K562 (cell line): ENCODE measurements around the gene DYNC1H1. TPM values are rescaled to one million over a fixed set of nuclear protein-coding genes. Genes with fewer than 3 reads are reported as not detected.

ENCODE experiments used
- CTCFL ChIP-seq: IDR thresholded peaks from 2 replicates; pipeline ENCODE4 v1.6.1; 2011; ENCODE audit warnings: borderline replicate concordance, low read depth, mild to moderate bottlenecking, moderate library complexity, low read length; ENCODE audit not compliant: insufficient read depth, poor library complexity, severe bottlenecking
- DMBX1 ChIP-seq: fragments of 250-450 bp; sonication (Bioruptor Pico); IDR thresholded peaks from 2 replicates; pipeline ENCODE4 v1.8.0; 2022; ENCODE audit warnings: inconsistent platforms, mild to moderate bottlenecking, moderate library complexity, borderline replicate concordance
- MLX ChIP-seq, 2 experiments: fragments of 450-650 bp in 1 of 2; sonication (generic) in 1 of 2; formaldehyde crosslinking; conservative IDR thresholded peaks; 2 replicates each; pipeline versions ENCODE4 v1.4.0 to v1.8.1; 2020 to 2022; ENCODE audit warnings: mild to moderate bottlenecking in 1 of 2, missing genetic modification reagents in 1 of 2
- RAD21 ChIP-seq, 2 experiments: fragments of 250-450 bp in 1 of 2; fragments of 450-650 bp in 1 of 2; sonication (Bioruptor Pico) in 1 of 2; formaldehyde crosslinking in 1 of 2; IDR thresholded peaks in 1 of 2; conservative IDR thresholded peaks in 1 of 2; 2 replicates each; pipeline versions ENCODE4 v1.4.0 to v1.8.0; 2020 to 2022; ENCODE audit warnings: mild to moderate bottlenecking in 2 of 2, moderate library complexity in 1 of 2
- RBFOX2 ChIP-seq: fragments of 200-400 bp; formaldehyde crosslinking; IDR thresholded peaks from 2 replicates; pipeline ENCODE4 v1.6.1; 2017; ENCODE audit warnings: low read depth, mild to moderate bottlenecking, low read length, moderate library complexity
- SMC3 ChIP-seq: conservative IDR thresholded peaks from 2 replicates; pipeline ENCODE4 v1.6.1; 2011; ENCODE audit warnings: low read depth, low read length, improper control_type of control experiment; ENCODE audit not compliant: insufficient read depth
- TCF7L2 ChIP-seq: fragments of 150-350 bp; IDR thresholded peaks from 2 replicates; pipeline ENCODE4 v1.6.1; 2016; ENCODE audit warnings: low read depth, mild to moderate bottlenecking, low read length, moderate library complexity
- ZNF830 ChIP-seq: fragments of 250-450 bp; sonication (Bioruptor Pico); IDR thresholded peaks from 2 replicates; pipeline ENCODE4 v1.5.0; 2021; ENCODE audit warnings: mild to moderate bottlenecking
- polyA plus RNA-seq, 8 experiments: library from polyadenylated mRNA; depleted of rRNA in 4 of 8; stranded (reverse) in 5 of 8; unstranded in 3 of 8; fragments of >200 nt; fragmentation: Nextera tagmentation in 2 of 8; fragmentation: Illumina TruSeq in 1 of 8; extraction: Ambion mirVana in 2 of 8; extraction: Trizol in 1 of 8; gene quantifications; 2 replicates each; pipeline versions ENCODE4 v1.2.1 to v1.2.3, GENCODE V29; 2011 to 2014; ENCODE audit warnings: inconsistent platforms in 1 of 8, missing spikeins in 1 of 8
- total RNA-seq, 7 experiments: library from RNA; depleted of rRNA in 6 of 7; stranded (reverse); fragments of >200 nt in 6 of 7; fragmentation: Illumina TruSeq in 2 of 7; extraction: Trizol in 2 of 7; gene quantifications; 2 replicates each; pipeline versions ENCODE4 v1.2.1 to v1.2.3, GENCODE V29; 2011 to 2021; ENCODE audit warnings: low replicate concordance in 1 of 7
- TF ChIP-seq, protein P1 (sequence below), 3 experiments: IDR thresholded peaks in 2 of 3; conservative IDR thresholded peaks in 1 of 3; 2 replicates each; pipeline ENCODE4 v1.5.1; 2011 to 2012; ENCODE audit warnings: low read length in 3 of 3, mild to moderate bottlenecking in 3 of 3, control low read depth in 2 of 3, improper control_type of control experiment in 1 of 3, inconsistent platforms in 1 of 3, low read depth in 1 of 3, mixed read lengths in 1 of 3, moderate library complexity in 1 of 3; ENCODE audit not compliant: insufficient read depth in 2 of 3
- TF ChIP-seq, protein P2 (sequence below): fragments of 250-450 bp; sonication (Bioruptor Pico); IDR thresholded peaks from 2 replicates; pipeline ENCODE4 v1.4.0; 2020; ENCODE audit warnings: mild to moderate bottlenecking, moderate library complexity

Gene DYNC1H1
- total and polyA plus RNA-seq, 9 of the 15 experiments (the other 6 are each of a cell fraction or from before 2014, with no cell fraction given) = 31.9 to 335 (median 115) TPM

DNA sequence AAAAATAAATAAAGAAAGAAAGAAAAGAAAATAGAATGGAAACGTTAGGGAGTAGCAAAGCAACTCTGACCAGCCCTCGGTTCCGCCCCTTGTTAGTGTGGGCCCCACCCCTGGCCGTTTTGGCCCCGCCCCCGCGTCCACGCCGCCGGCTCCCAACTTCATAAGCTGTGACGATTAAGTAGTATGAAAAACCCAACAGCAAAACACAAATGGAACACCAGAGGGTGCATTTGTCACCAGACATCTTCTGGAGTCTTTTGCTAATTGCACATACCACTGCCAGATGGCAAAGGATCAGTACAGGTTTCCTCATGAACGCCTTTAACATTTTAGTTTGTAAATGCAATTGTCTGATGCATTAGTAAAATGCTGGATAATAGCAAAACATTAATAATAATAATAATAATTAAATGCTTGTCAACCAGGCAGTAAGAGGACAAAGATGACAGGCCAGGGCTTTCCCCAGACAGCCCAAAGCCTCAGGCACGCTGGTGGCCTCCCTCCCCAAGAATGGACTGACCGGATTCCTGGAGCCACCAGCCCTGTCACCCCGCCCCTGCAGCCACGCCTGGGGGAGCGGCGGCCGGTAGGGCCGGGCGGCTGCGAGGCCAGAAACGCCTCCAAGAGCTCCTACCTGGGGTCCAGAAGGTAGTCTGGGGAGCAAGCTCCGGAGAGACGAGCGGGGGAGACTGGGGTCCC, 98.9 kb downstream of the DYNC1H1 start (continued):
- TF ChIP-seq RAD21 (CRISPR knock-in tag; conservative IDR thresholded peaks at IDR 0.05 in 1 of 2, IDR thresholded peaks at IDR 0.05 in 1 of 2) (peak; percentile 48 to 66), RBFOX2 (peak; percentile 43; the same call in 1 of the 2 replicates), SMC3 (0 out of 2 replicates have a peak, but pooled peaks have one; percentile 31), CTCFL (no peak), DMBX1 (CRISPR knock-in tag) (no peak), TCF7L2 (0 out of 2 replicates have a peak, but pooled peaks have one; percentile 28), MLX (CRISPR knock-in tag; conservative IDR thresholded peaks at IDR 0.05) (no peak), ZNF830 (CRISPR knock-in tag) (no peak)
- TF ChIP-seq, protein P1, sequence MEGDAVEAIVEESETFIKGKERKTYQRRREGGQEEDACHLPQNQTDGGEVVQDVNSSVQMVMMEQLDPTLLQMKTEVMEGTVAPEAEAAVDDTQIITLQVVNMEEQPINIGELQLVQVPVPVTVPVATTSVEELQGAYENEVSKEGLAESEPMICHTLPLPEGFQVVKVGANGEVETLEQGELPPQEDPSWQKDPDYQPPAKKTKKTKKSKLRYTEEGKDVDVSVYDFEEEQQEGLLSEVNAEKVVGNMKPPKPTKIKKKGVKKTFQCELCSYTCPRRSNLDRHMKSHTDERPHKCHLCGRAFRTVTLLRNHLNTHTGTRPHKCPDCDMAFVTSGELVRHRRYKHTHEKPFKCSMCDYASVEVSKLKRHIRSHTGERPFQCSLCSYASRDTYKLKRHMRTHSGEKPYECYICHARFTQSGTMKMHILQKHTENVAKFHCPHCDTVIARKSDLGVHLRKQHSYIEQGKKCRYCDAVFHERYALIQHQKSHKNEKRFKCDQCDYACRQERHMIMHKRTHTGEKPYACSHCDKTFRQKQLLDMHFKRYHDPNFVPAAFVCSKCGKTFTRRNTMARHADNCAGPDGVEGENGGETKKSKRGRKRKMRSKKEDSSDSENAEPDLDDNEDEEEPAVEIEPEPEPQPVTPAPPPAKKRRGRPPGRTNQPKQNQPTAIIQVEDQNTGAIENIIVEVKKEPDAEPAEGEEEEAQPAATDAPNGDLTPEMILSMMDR (IDR thresholded peaks at IDR 0.05 in 2 of 3, conservative IDR thresholded peaks at IDR 0.05 in 1 of 3; ENCODE audit: insufficient read depth in 2 of 3, low read depth in 1 of 3, low read length in 3 of 3) = peak; percentile 37 to 64 (median 63); a peak in 5 of 6 replicates
- TF ChIP-seq, protein P2, sequence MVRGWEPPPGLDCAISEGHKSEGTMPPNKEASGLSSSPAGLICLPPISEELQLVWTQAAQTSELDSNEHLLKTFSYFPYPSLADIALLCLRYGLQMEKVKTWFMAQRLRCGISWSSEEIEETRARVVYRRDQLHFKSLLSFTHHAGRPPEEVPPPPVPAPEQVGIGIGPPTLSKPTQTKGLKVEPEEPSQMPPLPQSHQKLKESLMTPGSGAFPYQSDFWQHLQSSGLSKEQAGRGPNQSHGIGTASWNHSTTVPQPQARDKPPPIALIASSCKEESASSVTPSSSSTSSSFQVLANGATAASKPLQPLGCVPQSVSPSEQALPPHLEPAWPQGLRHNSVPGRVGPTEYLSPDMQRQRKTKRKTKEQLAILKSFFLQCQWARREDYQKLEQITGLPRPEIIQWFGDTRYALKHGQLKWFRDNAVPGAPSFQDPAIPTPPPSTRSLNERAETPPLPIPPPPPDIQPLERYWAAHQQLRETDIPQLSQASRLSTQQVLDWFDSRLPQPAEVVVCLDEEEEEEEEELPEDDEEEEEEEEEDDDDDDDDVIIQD = no peak
